Lower leg skin (tissue), 3 donors: ENCODE data around the gene SH3RF2.

Source experiments
- CTCF ChIP-seq, 3 donors: fragments of 450-650 bp; IDR thresholded peaks; one replicate each; pipeline ENCODE4 v1.5.1; 2016; ENCODE audit warnings: antibody characterized with exemption in 3 of 3, mild to moderate bottlenecking in 3 of 3, moderate library complexity in 2 of 3
- POLR2A ChIP-seq, 2 donors: fragments of 450-650 bp; IDR thresholded peaks; one replicate each; pipeline ENCODE4 v1.6.1; 2016 to 2017; ENCODE audit warnings: antibody characterized with exemption in 2 of 2, mild to moderate bottlenecking in 1 of 2, moderate library complexity in 1 of 2

- no peak for TF ChIP-seq CTCF (IDR thresholded peaks at IDR 0.05)
- no peak for TF ChIP-seq POLR2A (IDR thresholded peaks at IDR 0.05)
These were observed 115.3 kb downstream of the SH3RF2 start for GRCh38 chr5:146051678-146052077.
